Epithelial cell of alveolus of lung (primary cell): ENCODE measurements around the gene ZCCHC18. TPM values are rescaled to one million over a fixed set of nuclear protein-coding genes. Genes with fewer than 3 reads are reported as not detected.

Source experiments
- total RNA-seq: library from RNA; depleted of rRNA; stranded (reverse); fragments of >200 nt; gene quantifications from 2 replicates; pipeline ENCODE4 v1.2.1, GENCODE V29; 2015

ZCCHC18 gene
- total RNA-seq = 0.24 and 0.78 TPM in 2 replicates

DNA sequence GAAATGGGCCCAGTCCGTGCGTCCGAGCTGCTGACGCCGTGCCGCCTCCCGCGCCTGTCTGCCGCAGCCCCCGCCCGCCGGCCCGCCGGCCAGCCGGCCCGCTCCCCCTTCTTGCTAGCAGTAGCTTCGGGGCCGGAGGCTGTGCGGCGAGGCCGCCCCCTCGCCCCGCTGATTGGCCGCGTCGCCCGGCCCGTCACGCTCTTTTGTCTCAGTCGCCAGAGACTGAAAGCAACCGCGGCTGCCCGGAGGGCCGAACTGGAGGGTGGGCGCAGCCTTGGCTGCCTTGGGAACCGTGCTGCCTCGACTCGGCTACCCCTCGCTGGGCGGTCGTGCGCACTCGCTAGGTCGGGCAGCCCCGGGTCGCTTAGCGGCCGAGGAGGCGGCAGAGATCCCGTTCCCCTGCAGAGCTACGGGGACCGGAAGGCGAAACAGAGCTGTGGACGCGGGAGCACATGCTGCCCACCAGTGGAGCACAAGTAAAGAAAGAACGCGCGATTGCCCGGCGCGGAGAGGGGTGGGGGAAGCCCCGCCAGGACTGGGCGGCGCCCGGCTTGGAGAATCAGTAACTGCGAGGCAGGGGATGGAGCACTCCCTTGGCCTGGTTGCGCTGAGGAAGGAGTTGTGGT lies at the start of gene ZCCHC18:
Gene ZCCHC18, plus strand, starts transcription at position 198 of the 626 bp plus-strand sequence. CDS start 1,589 bp downstream, outside the sequence.

DNA sequence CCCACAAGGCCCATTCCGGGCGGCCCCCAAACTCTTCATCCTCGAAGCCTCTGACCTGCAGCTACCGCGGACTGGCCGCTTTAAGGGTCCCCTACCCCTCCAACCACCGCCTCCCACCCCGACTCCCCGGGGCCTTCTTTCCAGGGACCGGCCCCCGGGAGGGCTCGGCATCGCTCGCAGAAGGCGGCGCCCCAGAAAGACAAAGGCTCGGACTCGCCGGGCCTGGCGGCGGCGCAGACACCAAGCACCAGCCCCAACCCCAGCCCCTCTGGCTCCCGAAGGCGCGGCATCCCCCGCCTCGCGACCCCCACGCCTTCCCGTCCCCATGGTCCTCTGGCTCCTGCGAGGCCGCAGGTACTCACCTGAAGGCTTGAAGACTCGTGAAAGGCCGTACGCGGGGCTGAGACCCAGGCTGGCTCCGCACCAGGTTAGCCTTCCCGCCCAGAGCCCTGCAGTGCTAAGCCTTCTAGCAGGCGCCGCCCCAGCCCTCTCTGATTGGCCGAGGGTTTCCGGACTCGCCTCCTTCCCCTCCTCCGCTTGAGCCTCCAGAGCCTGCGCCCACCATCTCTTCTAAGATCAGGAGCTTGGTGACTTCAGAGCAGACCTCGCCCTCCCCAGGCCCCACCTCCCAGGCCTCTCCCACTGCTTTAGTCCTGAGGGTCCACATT lies 36.4 kb upstream of the ZCCHC18 start, which contains the start of gene TMSB15C:
Gene TMSB15C, minus strand, starts transcription at position 459 of the 668 bp plus-strand sequence.

DNA sequence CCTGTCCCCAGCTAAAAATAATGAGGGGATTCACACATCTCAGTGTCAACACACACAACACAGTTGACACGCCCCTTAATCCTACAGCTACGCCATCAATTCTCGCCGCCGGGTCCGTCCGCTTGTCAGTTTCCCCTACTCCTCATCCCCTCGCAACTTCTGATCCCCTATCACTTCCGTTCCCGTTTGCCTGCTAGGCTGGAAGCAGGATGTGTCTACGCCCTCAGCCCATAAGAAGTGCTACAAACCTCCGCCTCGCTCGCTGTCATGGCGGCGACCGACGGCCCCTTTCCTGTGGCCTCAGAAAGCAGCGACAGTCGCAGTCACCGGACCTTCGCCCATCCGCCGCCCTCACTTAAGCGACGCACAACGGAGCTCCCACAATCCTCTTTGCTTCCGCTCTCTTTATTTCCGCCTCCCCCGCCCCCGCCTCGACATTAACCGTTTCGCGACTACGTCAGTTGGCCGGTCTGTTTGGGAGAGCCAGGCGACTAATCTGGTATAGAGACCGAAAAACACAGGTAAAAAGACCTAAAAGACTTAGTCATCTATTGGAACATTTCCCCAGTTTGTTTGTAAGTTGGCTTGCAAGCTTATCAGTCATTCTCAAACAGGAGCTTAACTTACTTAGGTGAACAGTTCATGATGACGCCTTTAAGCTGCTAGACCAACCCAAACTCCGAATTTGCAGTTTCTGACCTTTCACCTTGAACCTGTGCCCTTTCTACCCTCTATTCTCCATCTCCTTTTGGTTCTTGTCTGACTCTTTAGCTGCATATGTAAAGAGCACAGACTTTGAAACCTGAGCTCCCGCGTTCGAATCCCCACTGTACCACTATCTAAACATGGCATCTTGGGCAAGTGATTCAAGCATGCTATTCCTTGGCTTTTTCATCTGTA lies 44.6 kb downstream of the ZCCHC18 start, which contains the start of gene SLC25A53:
Gene SLC25A53, minus strand, starts transcription at position 380 of the 900 bp plus-strand sequence. CDS start 51,752 bp downstream, outside the sequence.

Other genes with a start within 250 kb of the ZCCHC18 start
- 13.8 and 25.2 TPM in 2 replicates for gene TMSB15B, start 149.9 kb upstream of the ZCCHC18 start, total RNA-seq
- not detected in 2 replicates for gene H2BW1, start 98.8 kb upstream of the ZCCHC18 start, total RNA-seq
- gene H2BW2, start 72.6 kb upstream of the ZCCHC18 start, total RNA-seq = not detected in 2 replicates
- 1.9 and 3.2 TPM in 2 replicates for gene TMSB15C, start 36.3 kb upstream of the ZCCHC18 start, total RNA-seq
- gene SLC25A53, start 44.5 kb downstream of the ZCCHC18 start, total RNA-seq = 4.1 and 7.4 TPM in 2 replicates
- 11.5 and 14.9 TPM in 2 replicates for gene FAM199X, start 53.9 kb downstream of the ZCCHC18 start, total RNA-seq
- gene ESX1, start 142.4 kb downstream of the ZCCHC18 start, total RNA-seq = 0.13 TPM in 1 of 2 replicates, not detected in the other